ENCODE results near the gene BTBD19. TPM values are rescaled to one million over a fixed set of nuclear protein-coding genes. Genes with fewer than 3 reads are reported as not detected.
"Not testable (repeated sequence)": the region's sequence is repeated elsewhere in the genome, so short reads cannot be mapped to it uniquely, and the experiment has no call there.

BTBD19 gene
- total RNA-seq, 1 donor from 2014 or later: 5.5 TPM

GRCh38 chr1:44810101-44810761, 1.9 kb downstream of the BTBD19 start:
- Mint-ChIP-seq H3K4me1 (peaks cover 53% of the 10 kb centered on the region), H3K4me3 (no peak overlapping the region), H3K27me3 (ENCODE audit: low read depth) (no peaks in the 10 kb centered on the region), H3K27ac (ENCODE audit: unreplicated experiment) (no peak overlapping the region), H3K9me3 (no peaks in the 10 kb centered on the region), H3K36me3 (ENCODE audit: low read depth) (peaks cover 8% of the 10 kb centered on the region)
- DNase-seq (ENCODE audit: low read depth, low spot score): no peak
- TF ChIP-seq, protein P1, sequence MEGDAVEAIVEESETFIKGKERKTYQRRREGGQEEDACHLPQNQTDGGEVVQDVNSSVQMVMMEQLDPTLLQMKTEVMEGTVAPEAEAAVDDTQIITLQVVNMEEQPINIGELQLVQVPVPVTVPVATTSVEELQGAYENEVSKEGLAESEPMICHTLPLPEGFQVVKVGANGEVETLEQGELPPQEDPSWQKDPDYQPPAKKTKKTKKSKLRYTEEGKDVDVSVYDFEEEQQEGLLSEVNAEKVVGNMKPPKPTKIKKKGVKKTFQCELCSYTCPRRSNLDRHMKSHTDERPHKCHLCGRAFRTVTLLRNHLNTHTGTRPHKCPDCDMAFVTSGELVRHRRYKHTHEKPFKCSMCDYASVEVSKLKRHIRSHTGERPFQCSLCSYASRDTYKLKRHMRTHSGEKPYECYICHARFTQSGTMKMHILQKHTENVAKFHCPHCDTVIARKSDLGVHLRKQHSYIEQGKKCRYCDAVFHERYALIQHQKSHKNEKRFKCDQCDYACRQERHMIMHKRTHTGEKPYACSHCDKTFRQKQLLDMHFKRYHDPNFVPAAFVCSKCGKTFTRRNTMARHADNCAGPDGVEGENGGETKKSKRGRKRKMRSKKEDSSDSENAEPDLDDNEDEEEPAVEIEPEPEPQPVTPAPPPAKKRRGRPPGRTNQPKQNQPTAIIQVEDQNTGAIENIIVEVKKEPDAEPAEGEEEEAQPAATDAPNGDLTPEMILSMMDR (conservative IDR thresholded peaks at IDR 0.05): no peak

DNA sequence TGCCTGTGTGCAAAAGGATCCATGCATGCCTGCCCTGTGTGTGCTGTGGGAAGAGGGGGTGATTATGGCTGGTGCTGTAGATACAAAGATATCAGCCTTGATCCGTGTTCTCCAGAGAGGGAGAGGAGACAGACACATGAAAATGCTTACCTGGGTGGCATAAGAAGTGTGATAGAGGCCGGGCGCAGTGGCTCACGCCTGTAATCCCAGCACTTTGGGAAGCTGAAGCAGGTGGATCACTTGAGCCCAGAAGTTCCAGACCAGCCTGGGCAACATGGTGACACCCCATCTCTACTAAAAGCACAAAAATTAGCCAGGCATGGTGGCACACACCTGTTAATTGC, 2.4 kb downstream of the BTBD19 start:
- H3K9me3 Mint-ChIP-seq; DNase-seq (ENCODE audit: low read depth, low spot score); H3K4me3 Mint-ChIP-seq; H3K27ac Mint-ChIP-seq (ENCODE audit: unreplicated experiment); H3K27me3 Mint-ChIP-seq (ENCODE audit: low read depth); H3K36me3 Mint-ChIP-seq (ENCODE audit: low read depth): not testable (repeated sequence)
- H3K4me1 Mint-ChIP-seq: peaks cover 54% of the 10 kb centered on the region

DNA sequence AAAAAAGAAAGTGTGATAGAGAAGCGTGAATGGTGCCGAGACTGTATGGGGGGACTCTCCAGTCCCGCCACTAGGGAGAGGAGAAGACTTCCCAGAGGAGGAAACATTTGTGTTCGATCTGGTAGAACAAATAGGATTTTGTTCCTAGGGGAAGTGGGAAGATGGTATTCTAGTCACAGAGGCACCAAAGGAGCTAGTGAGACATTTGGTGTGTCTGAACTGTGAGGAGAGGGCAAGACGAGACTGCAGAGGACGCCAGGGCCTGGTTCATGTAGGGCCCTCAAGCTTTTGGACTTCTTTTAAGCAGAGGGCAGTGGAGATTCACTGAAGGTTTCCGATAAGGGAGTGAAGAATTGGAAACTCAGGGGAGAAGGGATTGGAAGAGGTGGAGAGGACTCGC, 2.9 kb downstream of the BTBD19 start:
- H3K36me3 Mint-ChIP-seq (ENCODE audit: low read depth): peaks cover 8% of the 10 kb centered on the region
- TF ChIP-seq, protein P1 (conservative IDR thresholded peaks at IDR 0.05): no peak
- no peak overlapping the region for H3K27ac Mint-ChIP-seq (ENCODE audit: unreplicated experiment)
- H3K4me3 Mint-ChIP-seq: peak overlapping the region; percentile 14
- H3K4me1 Mint-ChIP-seq: peaks cover 54% of the 10 kb centered on the region
- H3K9me3 Mint-ChIP-seq: no peaks in the 10 kb centered on the region
- H3K27me3 Mint-ChIP-seq (ENCODE audit: low read depth): no peaks in the 10 kb centered on the region
- no peak for DNase-seq (ENCODE audit: low read depth, low spot score)

DNA sequence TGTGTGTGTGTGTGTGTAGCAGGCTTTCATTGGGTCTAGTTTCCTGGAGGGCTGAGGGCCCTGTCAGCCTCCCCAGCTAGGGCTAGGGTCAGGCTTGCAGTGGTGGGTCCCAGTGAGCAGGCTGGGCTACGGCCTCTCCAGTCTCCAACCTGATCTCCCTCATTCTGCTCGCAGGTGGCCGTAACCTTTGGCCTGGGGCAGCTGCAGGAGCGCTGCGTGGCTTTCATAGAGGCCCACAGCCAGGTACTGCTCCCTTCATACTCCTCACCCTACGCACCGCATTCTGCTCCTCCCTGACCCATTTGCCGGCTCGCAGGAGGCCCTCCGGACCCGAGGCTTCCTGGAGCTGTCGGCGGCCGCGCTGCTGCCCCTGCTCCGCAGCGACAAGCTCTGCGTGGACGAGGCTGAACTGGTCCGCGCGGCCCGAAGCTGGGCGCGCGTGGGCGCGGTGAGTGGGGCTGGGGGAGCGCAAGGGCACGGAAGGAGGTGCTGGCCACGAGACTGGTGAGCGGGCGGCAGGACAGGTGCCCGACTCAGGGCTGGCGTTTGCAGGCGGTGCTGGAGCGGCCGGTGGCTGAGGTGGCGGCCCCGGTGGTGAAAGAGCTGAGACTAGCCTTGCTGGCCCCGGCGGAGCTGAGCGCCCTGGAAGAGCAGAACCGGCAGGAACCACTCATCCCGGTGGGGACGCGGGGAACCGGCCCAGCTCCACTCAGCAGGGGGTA, 4.7 kb downstream of the BTBD19 start:
- Mint-ChIP-seq H3K9me3 (no peaks in the 10 kb centered on the region), H3K4me1 (peaks cover 46% of the 10 kb centered on the region), H3K36me3 (ENCODE audit: low read depth) (peaks cover 5% of the 10 kb centered on the region), H3K27me3 (ENCODE audit: low read depth) (no peaks in the 10 kb centered on the region), H3K4me3 (no peak overlapping the region), H3K27ac (ENCODE audit: unreplicated experiment) (no peak overlapping the region)
- DNase-seq (ENCODE audit: low read depth, low spot score): no peak
- TF ChIP-seq, protein P1 (conservative IDR thresholded peaks at IDR 0.05): no peak

DNA sequence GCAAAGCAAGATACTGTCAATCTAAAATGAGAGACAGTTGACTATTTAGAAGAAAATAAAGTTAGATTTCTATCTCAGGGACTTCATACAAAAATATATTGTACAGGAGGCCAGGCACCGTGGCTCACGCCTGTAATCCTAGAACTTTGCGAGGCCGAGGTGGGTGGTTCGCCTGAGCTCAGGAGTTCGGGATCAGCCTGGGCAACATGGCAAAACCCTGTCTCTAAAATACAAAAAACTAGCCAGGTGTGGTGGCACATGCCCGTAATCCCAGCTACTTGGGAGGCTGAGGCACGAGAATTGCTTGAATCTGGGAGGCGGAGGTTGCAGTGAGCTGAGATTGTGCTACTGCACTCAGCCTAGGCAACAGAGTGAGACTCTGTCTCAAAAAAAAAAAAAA, 7.6 kb downstream of the BTBD19 start:
- not testable (repeated sequence) for DNase-seq (ENCODE audit: low read depth, low spot score); H3K4me3 Mint-ChIP-seq; H3K36me3 Mint-ChIP-seq (ENCODE audit: low read depth); H3K27me3 Mint-ChIP-seq (ENCODE audit: low read depth); H3K27ac Mint-ChIP-seq (ENCODE audit: unreplicated experiment); H3K9me3 Mint-ChIP-seq
- peaks cover 47% of the 10 kb centered on the region for H3K4me1 Mint-ChIP-seq

- DNase-seq (ENCODE audit: low read depth, low spot score): no peak
- Mint-ChIP-seq H3K9me3 (no peaks in the 10 kb centered on the region), H3K36me3 (ENCODE audit: low read depth) (peaks cover 5% of the 10 kb centered on the region), H3K4me3 (peak overlapping the region; percentile 41), H3K27me3 (ENCODE audit: low read depth) (no peaks in the 10 kb centered on the region), H3K4me1 (peaks cover 37% of the 10 kb centered on the region), H3K27ac (ENCODE audit: unreplicated experiment) (no peak overlapping the region)
- TF ChIP-seq, protein P1 (conservative IDR thresholded peaks at IDR 0.05): no peak
These were observed 9.0 kb downstream of the BTBD19 start for GRCh38 chr1:44817307-44817706.
